PC-3 (cell line): Measurements from ENCODE around the gene CFAP99. TPM values are rescaled to one million over a fixed set of nuclear protein-coding genes. Genes with fewer than 3 reads are reported as not detected.

Experiments
- ATAC-seq: fragments of 200-7000 bp; cut with Tn5 transposase; 2 replicates; pipeline ENCODE4 v1.9.1; 2020; ENCODE audit warnings: mild to moderate bottlenecking, moderate library complexity
- BruUV-seq: library from RNA; stranded (reverse); fragments of 400-500 nt; replicated peaks from 2 replicates; lab custom pipeline; 2021; lab: Mats Ljungman, UMichigan
- CTCF ChIA-PET: fragments of 300-600 bp; sonication (Branson Sonifier 250); formaldehyde crosslinking; loops from one replicate; lab custom pipeline; 2022; ENCODE audit warnings: antibody characterized with exemption; lab: Charles Lee
- POLR2A ChIA-PET: fragments of 300-600 bp; sonication (Branson Sonifier 250); formaldehyde crosslinking; loops from one replicate; lab custom pipeline; 2022; ENCODE audit warnings: antibody characterized with exemption; ENCODE audit not compliant: unreplicated experiment; lab: Charles Lee
- DNase-seq: peaks from one replicate; pipeline ENCODE4 v3.0.0-alpha.2; 2015
- H2AFZ ChIP-seq: fragments of 300-600 bp; sonication (generic); 2 replicates; pipeline ENCODE4 v1.6.0; 2016; ENCODE audit warnings: antibody characterized with exemption, low read length
- H3F3A ChIP-seq: fragments of 300-600 bp; sonication (generic); one replicate; pipeline ENCODE4 v1.6.0; 2017; ENCODE audit warnings: antibody characterized with exemption, low read length, control low read depth, mild to moderate bottlenecking; ENCODE audit not compliant: unreplicated experiment
- H3K27ac ChIP-seq: fragments of 300-600 bp; sonication (generic); 2 replicates; pipeline ENCODE4 v1.5.1; 2016; ENCODE audit warnings: mild to moderate bottlenecking, low read length
- H3K27me3 ChIP-seq: fragments of 300-600 bp; sonication (generic); 2 replicates; pipeline ENCODE4 v1.6.1; 2016; ENCODE audit warnings: low read length, mixed read lengths
- H3K36me3 ChIP-seq: fragments of 300-600 bp; sonication (generic); 2 replicates; pipeline ENCODE4 v1.6.1; 2016; ENCODE audit warnings: low read depth, mixed run types, low read length, mixed read lengths
- H3K4me1 ChIP-seq: fragments of 300-600 bp; sonication (generic); 2 replicates; pipeline ENCODE4 v1.5.1; 2016; ENCODE audit warnings: low read length; ENCODE audit not compliant: insufficient read depth
- H3K4me2 ChIP-seq: fragments of 300-600 bp; sonication (generic); 2 replicates; pipeline ENCODE4 v1.6.0; 2016; ENCODE audit warnings: low read length
- H3K4me3 ChIP-seq: fragments of 300-600 bp; sonication (generic); 2 replicates; pipeline ENCODE4 v1.5.1; 2016; ENCODE audit warnings: mild to moderate bottlenecking, low read length, mixed read lengths
- H3K79me2 ChIP-seq: fragments of 300-600 bp; sonication (generic); 2 replicates; pipeline ENCODE4 v1.6.1; 2017; ENCODE audit warnings: low read length, mixed read lengths
- H3K9ac ChIP-seq: fragments of 300-600 bp; sonication (generic); 2 replicates; pipeline ENCODE4 v1.6.0; 2016; ENCODE audit warnings: mild to moderate bottlenecking, low read length
- H3K9me2 ChIP-seq: fragments of 300-600 bp; sonication (generic); replicated peaks from 2 replicates; pipeline ENCODE4 v1.6.1; 2016; ENCODE audit warnings: mixed run types, low read length, mixed read lengths
- H3K9me3 ChIP-seq: fragments of 300-600 bp; sonication (generic); 2 replicates; pipeline ENCODE4 v1.6.1; 2016; ENCODE audit warnings: low read length, mixed read lengths
- H4K20me1 ChIP-seq: fragments of 300-600 bp; sonication (generic); 2 replicates; pipeline ENCODE4 v1.6.1; 2016; ENCODE audit warnings: low read length, mixed read lengths
- CTCF ChIP-seq: fragments of 300-600 bp; sonication (generic); conservative IDR thresholded peaks from 2 replicates; pipeline ENCODE4 v1.5.1; 2017; ENCODE audit warnings: antibody characterized with exemption, low read depth, mild to moderate bottlenecking, low read length
- EZH2 ChIP-seq: fragments of 300-600 bp; sonication (generic); IDR thresholded peaks from one replicate; pipeline ENCODE4 v1.6.1; 2017; ENCODE audit warnings: antibody characterized with exemption, mild to moderate bottlenecking, low read length; ENCODE audit not compliant: unreplicated experiment
- EZH2phosphoT487 ChIP-seq: fragments of 300-600 bp; sonication (generic); IDR thresholded peaks from 2 replicates; pipeline ENCODE4 v1.6.1; 2018; ENCODE audit warnings: mild to moderate bottlenecking, antibody characterized with exemption, low read length, borderline replicate concordance
- intact Hi-C: fragments of 100-400 bp; cut with micrococcal nuclease; formaldehyde crosslinking; loops from 2 replicates; pipeline ENCODE4 v1.9.0; 2023
- total RNA-seq: library from RNA; depleted of rRNA; stranded (reverse); fragments of >200 nt; gene quantifications from 2 replicates; pipeline ENCODE4 v1.2.3, GENCODE V29; 2014

CFAP99 gene
- total RNA-seq, 1 experiment from 2014 or later, result not detected

GRCh38 chr4:2412534-2412884 is 6.2 kb upstream of the CFAP99 start:
- Histone ChIP-seq H3K9me3 (no peaks in the 10 kb centered on the region), H3K4me2 (peak overlapping the region; percentile 89), H3K27ac (peak overlapping the region; percentile 88), H3K4me1 (peaks cover 29% of the 10 kb centered on the region), H3K4me3 (peak overlapping the region; percentile 64), H2AFZ (peak overlapping the region; percentile 62), H3K27me3 (no peaks in the 10 kb centered on the region; the same call in 1 of the 2 replicates), H3K79me2 (peaks cover 14% of the 10 kb centered on the region), H3F3A (no peaks in the 10 kb centered on the region), H4K20me1 (no peaks in the 10 kb centered on the region), H3K9me2 (no peaks in the 10 kb centered on the region), H3K36me3 (no peaks in the 10 kb centered on the region), H3K9ac (peak overlapping the region; percentile 64)
- BruUV-seq, result no TSS peak
- POLR2A ChIA-PET, result no interaction called here
- intact Hi-C loops, result loop anchor here (10.0 kb wide), 1 partner anchor 52 kb away; the partner anchor contains the start of gene RNF4
- DNase-seq, result peak; percentile 54
- CTCF ChIA-PET, result interaction anchor here (0.7 to 1.2 kb wide), 2 partner anchors 141 to 150 kb away, joined by 3 read pairs; partner anchors contain the start of gene MXD4
- peak; percentile 30 for ATAC-seq
- no peak for TF ChIP-seq EZH2phosphoT487
- no peak for TF ChIP-seq CTCF
- no peak for TF ChIP-seq EZH2

GRCh38 chr4:2412885-2413716 is 5.7 kb upstream of the CFAP99 start:
- H3K9me2 ChIP-seq, result no peaks in the 10 kb centered on the region
- TF ChIP-seq CTCF, result peak; percentile 50
- TF ChIP-seq EZH2, result no peak
- peak; percentile 96 for TF ChIP-seq EZH2phosphoT487
- H3F3A ChIP-seq, result no peaks in the 10 kb centered on the region
- ChIA-PET POLR2A (interaction anchor here (0.5 to 0.6 kb wide), 2 partner anchors 92 to 545 kb away, joined by 5 to 10 read pairs; no protein-coding TSS in a partner anchor), CTCF (interaction anchor here (0.7 to 1.2 kb wide), 4 partner anchors 21 to 151 kb away, joined by 3 to 4 read pairs (median 3); partner anchors contain the start of gene MXD4)
- peak overlapping the region; percentile 89 for H3K4me2 ChIP-seq
- H3K9ac ChIP-seq, result peak overlapping the region; percentile 64
- ATAC-seq (peak; percentile 88), DNase-seq (peak; percentile 88)
- H3K9me3 ChIP-seq, result no peaks in the 10 kb centered on the region
- intact Hi-C loops, result loop anchor here (10.0 kb wide), 1 partner anchor 52 kb away; the partner anchor contains the start of gene RNF4
- peak overlapping the region; percentile 88 for H3K27ac ChIP-seq
- peaks cover 14% of the 10 kb centered on the region for H3K79me2 ChIP-seq
- BruUV-seq, result TSS peak; percentile 61
- peak overlapping the region; percentile 62 for H2AFZ ChIP-seq
- peaks cover 34% of the 10 kb centered on the region for H3K4me1 ChIP-seq
- no peaks in the 10 kb centered on the region; the same call in 1 of the 2 replicates for H3K27me3 ChIP-seq
- no peaks in the 10 kb centered on the region for H4K20me1 ChIP-seq
- peak overlapping the region; percentile 64 for H3K4me3 ChIP-seq
- H3K36me3 ChIP-seq, result no peaks in the 10 kb centered on the region
